Measurements from ENCODE around the gene PYROXD2. TPM values are rescaled to one million over a fixed set of nuclear protein-coding genes. Genes with fewer than 3 reads are reported as not detected.

The PYROXD2 gene
- total RNA-seq, 1 experiment from 2014 or later = 8.1 TPM

DNA sequence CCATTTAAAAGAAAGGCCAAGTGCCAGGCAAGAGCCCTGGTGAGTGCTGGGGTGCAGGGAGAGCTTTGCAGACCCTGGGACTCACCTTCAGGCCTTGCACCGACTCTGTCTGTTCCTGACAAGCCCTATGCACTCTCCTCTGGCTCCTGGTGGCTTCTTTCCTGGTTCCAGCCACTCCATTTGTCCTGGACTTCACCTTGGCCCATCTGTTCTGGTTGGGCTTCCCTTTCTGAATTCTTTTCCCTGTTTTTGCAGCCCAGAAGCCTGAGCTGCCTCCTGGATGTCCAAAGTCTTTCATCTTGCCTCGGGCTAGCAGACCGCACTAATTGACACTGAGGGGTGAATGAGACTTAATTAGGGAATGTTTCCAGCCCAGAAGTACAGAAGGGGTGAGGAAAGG, 60.5 kb downstream of the PYROXD2 start:
- H3K27me3 Mint-ChIP-seq (ENCODE audit: low read depth) = peaks cover 4% of the 10 kb centered on the region
- no peak overlapping the region for H3K4me3 Mint-ChIP-seq
- no peak overlapping the region for H3K27ac Mint-ChIP-seq
- H3K9me3 Mint-ChIP-seq = no peaks in the 10 kb centered on the region
- no peak for TF ChIP-seq FOXJ3 (CRISPR knock-in tag; IDR thresholded peaks at IDR 0.05; ENCODE audit: borderline replicate concordance)
- TF ChIP-seq, protein P1, sequence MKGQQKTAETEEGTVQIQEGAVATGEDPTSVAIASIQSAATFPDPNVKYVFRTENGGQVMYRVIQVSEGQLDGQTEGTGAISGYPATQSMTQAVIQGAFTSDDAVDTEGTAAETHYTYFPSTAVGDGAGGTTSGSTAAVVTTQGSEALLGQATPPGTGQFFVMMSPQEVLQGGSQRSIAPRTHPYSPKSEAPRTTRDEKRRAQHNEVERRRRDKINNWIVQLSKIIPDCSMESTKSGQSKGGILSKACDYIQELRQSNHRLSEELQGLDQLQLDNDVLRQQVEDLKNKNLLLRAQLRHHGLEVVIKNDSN (CRISPR knock-in tag; IDR thresholded peaks at IDR 0.05) = no peak
- no peak for TF ChIP-seq ATF2 (CRISPR knock-in tag; IDR thresholded peaks at IDR 0.05; ENCODE audit: borderline replicate concordance, low read depth)
- no peak for TF ChIP-seq CREB1 (CRISPR knock-in tag; IDR thresholded peaks at IDR 0.05)
- CTCF ChIA-PET = interaction anchor here (1.4 kb wide), 1 partner anchor 71 kb away, joined by 5 read pairs; no protein-coding TSS in a partner anchor
- POLR2A ChIA-PET = no interaction called here
- H3K4me1 Mint-ChIP-seq = peaks cover 20% of the 10 kb centered on the region
- ATAC-seq (no peak), DNase-seq (ENCODE audit: low spot score) (no peak)
- no peaks in the 10 kb centered on the region for H3K36me3 Mint-ChIP-seq

DNA sequence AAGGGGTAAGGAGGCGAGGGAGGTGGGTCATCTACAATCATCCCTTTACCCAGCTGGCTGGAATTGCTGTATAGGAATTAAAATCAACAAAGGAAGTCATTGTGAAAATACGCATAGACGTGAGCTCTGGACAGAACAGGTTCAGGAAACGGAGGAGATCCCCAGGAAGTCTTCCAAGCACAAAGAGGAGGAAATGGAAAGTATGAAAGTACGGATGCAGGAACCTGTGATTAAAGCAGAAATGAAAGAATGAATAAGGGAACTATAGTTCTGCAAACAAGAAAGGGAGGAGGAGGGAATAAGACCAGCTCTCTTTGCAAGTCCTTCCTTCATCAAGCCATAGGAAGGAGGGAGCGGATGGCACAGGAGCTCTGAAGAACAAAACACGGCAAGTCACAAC, 61.8 kb downstream of the PYROXD2 start:
- peaks cover 4% of the 10 kb centered on the region for H3K27me3 Mint-ChIP-seq (ENCODE audit: low read depth)
- no peak overlapping the region for H3K27ac Mint-ChIP-seq
- ChIA-PET CTCF (no interaction called here), POLR2A (no interaction called here)
- H3K4me1 Mint-ChIP-seq = peaks cover 20% of the 10 kb centered on the region
- DNase-seq (ENCODE audit: low spot score) (no peak), ATAC-seq (no peak)
- H3K9me3 Mint-ChIP-seq = peaks cover 4% of the 10 kb centered on the region
- no peak overlapping the region for H3K4me3 Mint-ChIP-seq
- no peaks in the 10 kb centered on the region for H3K36me3 Mint-ChIP-seq
- TF ChIP-seq ZSCAN18 (CRISPR knock-in tag; IDR thresholded peaks at IDR 0.05) = no peak
- TF ChIP-seq SMAD3 (CRISPR knock-in tag; IDR thresholded peaks at IDR 0.05; ENCODE audit: borderline replicate concordance) = no peak
- no peak for TF ChIP-seq OVOL2 (CRISPR knock-in tag; IDR thresholded peaks at IDR 0.05; ENCODE audit: borderline replicate concordance)
- no peak for TF ChIP-seq HMGA2 (CRISPR knock-in tag; IDR thresholded peaks at IDR 0.05)
- TF ChIP-seq NR1H2 (CRISPR knock-in tag; IDR thresholded peaks at IDR 0.05) = no peak
- no peak for TF ChIP-seq NR3C1 (CRISPR knock-in tag; conservative IDR thresholded peaks at IDR 0.05; ENCODE audit: low read depth)

DNA sequence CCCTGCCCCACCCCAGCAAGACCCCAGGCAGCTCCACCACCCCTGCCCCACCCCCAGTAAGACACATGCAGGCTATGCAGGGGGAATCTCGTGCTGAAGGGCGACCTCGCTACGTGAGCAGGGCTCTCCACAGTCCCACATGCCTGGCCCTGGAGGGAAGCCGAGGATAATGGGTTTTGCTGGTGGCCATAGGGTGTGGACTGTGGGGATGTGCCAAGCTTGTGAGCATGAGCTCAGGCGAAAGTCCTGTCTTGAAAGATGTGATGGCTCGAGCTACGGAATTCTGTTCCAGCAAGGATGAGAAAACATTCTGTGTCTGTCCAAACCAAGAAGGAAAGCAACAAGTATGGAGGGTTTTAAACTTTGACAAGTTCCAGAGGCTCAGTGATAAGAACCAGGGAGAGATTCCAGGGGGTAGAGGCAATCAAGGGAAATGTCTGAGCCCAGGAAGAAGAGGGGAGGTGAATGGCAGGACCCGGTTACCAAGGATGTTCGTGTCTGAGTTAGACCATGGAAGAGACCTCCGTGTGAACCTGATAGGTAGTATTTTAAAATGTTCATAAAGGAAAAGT, 63.1 kb downstream of the PYROXD2 start:
- CTCF ChIA-PET = interaction anchor here (1.1 kb wide), 1 partner anchor 74 kb away, joined by 3 read pairs; no protein-coding TSS in a partner anchor
- Mint-ChIP-seq H3K36me3 (peaks cover 5% of the 10 kb centered on the region), H3K4me1 (peaks cover 12% of the 10 kb centered on the region), H3K27ac (no peak overlapping the region), H3K4me3 (no peak overlapping the region), H3K9me3 (peaks cover 9% of the 10 kb centered on the region), H3K27me3 (ENCODE audit: low read depth) (peaks cover 4% of the 10 kb centered on the region)
- POLR2A ChIA-PET = no interaction called here
- DNase-seq (ENCODE audit: low spot score) = no peak
- no peak for TF ChIP-seq CBFB (CRISPR knock-in tag; IDR thresholded peaks at IDR 0.05; ENCODE audit: low read depth)
- no peak for TF ChIP-seq ATF3 (CRISPR knock-in tag; conservative IDR thresholded peaks at IDR 0.05)
- no peak for TF ChIP-seq TP53 (CRISPR knock-in tag; IDR thresholded peaks at IDR 0.05)
- no peak for TF ChIP-seq MXD4 (CRISPR knock-in tag; IDR thresholded peaks at IDR 0.05; ENCODE audit: borderline replicate concordance)
- no peak for TF ChIP-seq ZBTB21 (CRISPR knock-in tag; IDR thresholded peaks at IDR 0.05; ENCODE audit: borderline replicate concordance)
- no peak for TF ChIP-seq ZBTB43 (CRISPR knock-in tag; IDR thresholded peaks at IDR 0.05)
- TF ChIP-seq HMGXB4 (CRISPR knock-in tag; IDR thresholded peaks at IDR 0.05) = no peak
- TF ChIP-seq ZNF121 (CRISPR knock-in tag; IDR thresholded peaks at IDR 0.05) = no peak
- no peak for TF ChIP-seq NR1H2 (CRISPR knock-in tag; IDR thresholded peaks at IDR 0.05)
- no peak for ATAC-seq

Measured in WTC11 (cell line).